Measurements from ENCODE around the gene CTNNA3. TPM values are rescaled to one million over a fixed set of nuclear protein-coding genes. Genes with fewer than 3 reads are reported as not detected.

The CTNNA3 gene
- total RNA-seq, 1 experiment from 2014 or later, result 0.32 TPM

DNA sequence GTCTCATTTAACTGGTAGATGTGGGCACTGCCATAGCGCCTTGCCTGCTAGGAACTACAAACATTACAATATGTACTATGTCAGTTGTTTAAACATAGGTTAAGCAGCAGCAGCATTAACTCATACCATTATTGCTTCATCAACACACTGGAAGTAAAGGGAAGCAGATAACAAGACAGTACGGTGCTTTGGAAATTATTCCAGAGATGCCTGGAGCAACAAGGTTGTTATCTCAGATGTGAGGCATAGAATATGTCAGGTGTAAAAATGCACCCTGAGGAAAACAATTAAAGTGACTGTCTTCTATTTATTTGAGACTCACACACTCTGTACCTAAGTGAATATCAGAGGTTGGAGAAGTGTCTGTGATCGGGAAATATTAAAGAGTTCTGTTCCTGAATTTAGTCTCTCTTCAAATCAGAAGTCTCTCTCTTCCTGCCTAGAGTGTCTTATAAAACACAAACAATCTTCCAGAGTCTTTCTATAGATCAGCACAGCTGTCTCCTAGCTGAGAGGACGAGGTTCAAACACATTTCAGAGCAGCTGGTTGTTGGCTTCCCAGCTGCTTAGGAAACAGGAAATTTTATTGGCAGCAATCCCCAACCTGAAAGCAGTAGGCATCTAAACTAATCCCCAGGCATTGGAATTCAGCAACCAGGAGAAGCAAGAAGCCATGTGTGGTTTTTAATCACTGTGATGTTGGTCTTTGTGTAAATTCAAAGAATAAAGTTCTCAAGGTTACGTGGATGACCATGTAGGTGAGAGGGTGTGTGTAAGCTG lies 1764.5 kb downstream of the CTNNA3 start:
- Histone ChIP-seq H3K27me3 (ENCODE audit: insufficient read depth, low read length) (no peaks in the 10 kb centered on the region), H4K20me1 (ENCODE audit: insufficient read depth) (no peaks in the 10 kb centered on the region), H3K9me2 (ENCODE audit: insufficient read depth) (no peaks in the 10 kb centered on the region), H3K79me2 (ENCODE audit: insufficient read depth, low read length) (no peaks in the 10 kb centered on the region), H3K4me2 (ENCODE audit: low read length) (no peak overlapping the region), H3K4me3 (replicated peaks in 1 of 2; ENCODE audit: low read depth in 1 of 2, low read length in 2 of 2) (no peak overlapping the region), H3K27ac (ENCODE audit: low read depth, low read length) (no peak overlapping the region), H3K9me3 (ENCODE audit: control insufficient read depth in 1 of 2, insufficient read depth in 1 of 2, low read depth in 1 of 2, low read length in 2 of 2) (no peaks in the 10 kb centered on the region), H3K4me1 (ENCODE audit: control insufficient read depth in 1 of 2, insufficient read depth in 2 of 2, low read length in 2 of 2) (no peaks in the 10 kb centered on the region), H3K36me3 (ENCODE audit: control insufficient read depth in 1 of 2, insufficient read depth in 2 of 2, low read length in 2 of 2) (no peaks in the 10 kb centered on the region), H2AFZ (ENCODE audit: low read depth, low read length, poor library complexity, severe bottlenecking) (no peak overlapping the region), H3K9ac (ENCODE audit: low read length) (no peak overlapping the region)
- RAD21 ChIA-PET (ENCODE audit: low non-redundant PET in 1 of 2, low total read pairs in 2 of 2, uncharacterized antibody in 2 of 2, unreplicated experiment in 2 of 2), result no interaction called here
- no peak for TF ChIP-seq RAD21 (IDR thresholded peaks at IDR 0.05; ENCODE audit: low read depth)
- no peak for TF ChIP-seq FOSL1 (IDR thresholded peaks at IDR 0.05; ENCODE audit: low read depth)
- TF ChIP-seq YY1 (IDR thresholded peaks at IDR 0.05; ENCODE audit: extremely low read depth, insufficient replicate concordance, low read depth, low read length), result no peak
- TF ChIP-seq CEBPB (IDR thresholded peaks at IDR 0.05; ENCODE audit: low read depth), result no peak
- TF ChIP-seq ZFX (IDR thresholded peaks at IDR 0.05), result no peak
- TF ChIP-seq, protein P1, sequence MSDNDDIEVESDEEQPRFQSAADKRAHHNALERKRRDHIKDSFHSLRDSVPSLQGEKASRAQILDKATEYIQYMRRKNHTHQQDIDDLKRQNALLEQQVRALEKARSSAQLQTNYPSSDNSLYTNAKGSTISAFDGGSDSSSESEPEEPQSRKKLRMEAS (IDR thresholded peaks at IDR 0.05), result no peak
- TF ChIP-seq EZH2phosphoT487 (IDR thresholded peaks at IDR 0.05; ENCODE audit: borderline replicate concordance), result no peak
- TF ChIP-seq SP1 (IDR thresholded peaks at IDR 0.05; ENCODE audit: low read depth), result no peak
- no peak for TF ChIP-seq SIN3A (IDR thresholded peaks at IDR 0.05; ENCODE audit: low read depth)
- TF ChIP-seq EZH2 (IDR thresholded peaks at IDR 0.05), result no peak
- no peak for TF ChIP-seq JUND (IDR thresholded peaks at IDR 0.05)
- DNase-seq (ENCODE audit: low read depth, low spot score), result no peak
- no TSS peak for BruUV-seq (replicated peaks)
- CTCF ChIA-PET, result no interaction called here
- ATAC-seq, result no peak
- POLR2A ChIA-PET, result no interaction called here
- intact Hi-C loops (cut with micrococcal nuclease), result no loop called here
